ENCODE measurements around the gene WNT3.
"Not testable (repeated sequence)": the region's sequence is repeated elsewhere in the genome, so short reads cannot be mapped to it uniquely, and the experiment has no call there.

Gene WNT3

DNA sequence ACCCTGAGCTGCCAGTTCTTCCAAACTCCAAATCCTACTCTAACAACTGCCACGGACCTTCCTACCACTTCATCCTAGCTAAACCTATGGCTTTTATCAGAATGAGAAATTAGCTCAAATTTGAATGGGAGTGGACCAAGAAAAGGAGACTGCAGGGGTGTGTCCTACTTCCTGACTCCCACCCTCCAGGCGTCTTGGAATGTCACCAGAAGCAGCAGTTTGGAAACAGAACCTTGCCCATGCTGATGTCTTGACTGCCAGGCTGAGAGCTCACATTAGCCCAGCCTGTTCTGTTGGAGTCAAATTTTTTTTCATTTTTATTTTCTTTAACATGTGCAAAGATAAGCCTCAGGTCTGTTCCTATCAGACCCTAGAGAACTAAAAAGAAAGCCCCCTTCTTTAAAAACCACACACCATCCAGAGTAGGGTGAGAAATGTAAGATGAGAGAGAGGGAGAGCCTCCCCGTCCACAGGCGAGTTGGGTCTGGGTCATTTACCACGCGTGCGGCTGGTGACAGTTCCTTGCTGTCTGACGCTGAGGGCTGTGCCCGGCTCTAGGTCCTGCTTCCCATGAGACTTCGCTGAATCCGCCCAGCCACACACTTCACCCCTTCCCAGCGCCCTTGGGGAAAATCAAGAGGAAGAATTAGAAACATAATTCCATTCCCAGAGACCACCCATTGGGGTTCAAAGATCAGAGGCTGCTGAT is 54.3 kb downstream of the WNT3 start:
- DNase-seq = no peak

DNA sequence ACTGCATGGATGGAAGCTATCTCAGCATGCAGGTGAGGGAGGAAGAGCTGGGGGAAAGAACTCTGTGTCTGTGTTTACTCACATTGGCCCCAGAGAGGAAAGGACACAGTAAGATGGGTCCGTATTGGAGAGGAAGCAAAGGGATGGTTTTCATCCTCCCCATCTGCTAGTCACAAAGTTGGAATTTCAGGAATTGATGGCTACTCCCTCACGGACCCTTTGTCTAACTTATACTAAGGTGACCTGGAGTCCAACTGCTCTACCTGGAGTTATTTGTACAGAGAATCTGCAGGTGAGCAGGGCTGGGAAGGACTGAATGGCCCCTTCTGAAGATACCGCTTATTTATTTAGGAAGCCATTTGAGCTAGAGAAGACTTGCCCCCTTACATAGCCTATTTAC is 55.1 kb downstream of the WNT3 start:
- DNase-seq = no peak

DNA sequence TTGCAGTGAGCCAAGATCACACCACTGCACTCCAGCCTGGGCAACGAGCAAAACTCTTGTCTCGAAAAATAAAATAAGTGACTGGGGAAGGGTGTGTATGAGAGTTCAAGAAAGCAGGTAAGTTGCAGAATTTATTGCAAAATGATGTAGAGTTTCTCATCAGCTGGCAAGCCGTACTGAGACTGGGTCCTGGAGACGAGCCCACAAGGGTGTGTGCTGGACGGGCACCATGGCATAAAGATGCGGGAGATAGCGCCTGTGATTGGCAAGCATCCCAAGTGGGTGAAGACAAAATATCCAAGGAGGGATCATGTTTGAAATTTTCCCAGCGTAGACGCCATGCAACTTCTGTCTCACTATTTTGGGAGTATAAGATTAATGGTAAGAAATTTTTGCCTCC is 59.4 kb downstream of the WNT3 start:
- no peak for DNase-seq

DNA sequence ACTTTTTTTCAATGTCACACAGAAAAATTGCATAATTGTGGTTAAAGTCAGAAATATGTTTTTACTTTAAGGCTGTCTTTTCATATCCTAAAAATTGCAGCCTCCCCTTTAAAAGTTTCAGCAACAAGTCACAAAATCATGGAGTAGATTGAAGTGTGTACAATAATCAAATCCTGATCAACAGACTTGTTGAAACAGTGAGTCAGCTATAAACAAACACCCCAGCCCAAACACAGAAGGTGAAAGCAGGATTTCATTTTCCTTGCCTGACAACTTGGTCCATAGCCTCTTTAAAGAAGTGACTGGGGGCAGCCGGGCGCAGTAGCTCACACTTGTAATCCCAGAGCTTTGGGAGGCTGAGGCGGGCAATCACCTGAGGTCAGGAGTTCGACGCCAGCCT is 59.9 kb downstream of the WNT3 start:
- no peak for DNase-seq

DNA sequence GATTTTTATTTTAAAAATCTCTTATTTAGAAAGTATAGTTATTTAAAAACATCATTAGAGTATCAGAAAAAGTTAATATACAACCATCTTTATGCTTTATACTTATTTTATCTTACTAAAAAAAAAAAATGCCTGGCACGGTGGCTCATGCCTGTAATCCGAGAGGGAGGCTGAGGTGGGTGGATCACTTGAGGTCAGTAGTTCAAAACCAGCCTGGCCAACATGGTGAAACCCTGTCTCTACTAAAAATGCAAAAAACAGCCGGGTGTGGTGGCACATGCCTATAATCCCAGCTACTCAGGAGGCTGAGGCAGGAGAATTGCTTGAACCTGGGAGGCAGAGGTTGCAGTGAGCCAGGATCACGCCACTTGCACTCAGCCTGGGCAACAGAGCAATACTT is 60.9 kb downstream of the WNT3 start:
- DNase-seq = not testable (repeated sequence)

DNA sequence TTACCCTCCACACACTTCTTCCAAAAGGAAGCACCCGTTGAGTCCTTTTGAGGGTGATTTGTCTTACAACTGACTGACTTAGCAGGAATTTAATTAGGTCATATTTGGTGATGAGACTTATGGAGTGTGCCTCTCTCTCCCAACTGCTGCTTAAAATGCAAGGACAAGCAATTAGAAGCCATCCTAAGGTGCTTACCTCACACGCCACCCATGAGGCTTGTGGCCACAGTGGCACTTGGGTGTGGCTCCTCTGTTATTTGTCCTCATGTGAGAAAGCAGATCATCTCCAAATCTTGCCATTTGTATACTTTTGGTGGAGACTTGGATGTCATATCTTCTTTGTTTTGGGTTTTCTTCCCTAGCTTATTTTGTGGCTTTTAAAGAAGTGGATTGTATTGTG is 61.6 kb downstream of the WNT3 start:
- no peak for DNase-seq

DNA sequence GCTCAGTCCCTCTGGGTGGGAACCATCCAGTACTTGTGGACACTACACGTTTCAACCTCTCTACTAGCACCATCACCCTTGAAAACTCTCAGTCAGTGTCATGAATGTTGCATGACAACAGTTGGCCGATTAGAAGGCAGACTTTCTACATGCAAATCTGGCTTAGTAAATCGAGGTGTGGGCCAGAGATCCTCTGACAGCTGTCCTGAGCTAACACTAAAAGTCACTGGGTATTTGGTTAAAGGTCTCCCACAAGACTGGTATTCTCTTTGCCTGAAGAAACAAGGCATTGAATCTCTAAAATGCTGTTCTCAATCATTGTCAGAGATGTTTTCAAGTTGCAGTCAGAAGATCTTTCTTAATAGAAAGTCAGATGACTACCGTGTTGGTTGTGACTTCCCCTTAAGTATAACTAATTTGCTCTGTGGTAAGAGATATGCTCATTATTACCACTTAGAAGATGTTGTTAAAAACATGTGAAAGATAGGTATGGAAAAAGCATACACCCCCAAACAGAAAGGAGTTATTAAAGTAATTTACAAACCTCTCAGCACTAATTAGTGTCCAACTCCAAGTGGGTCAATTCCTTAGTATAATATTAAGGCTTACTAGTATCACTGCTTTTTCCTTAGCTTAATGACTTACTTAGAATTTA is 62.3 kb downstream of the WNT3 start:
- peak; percentile 59 for DNase-seq

DNA sequence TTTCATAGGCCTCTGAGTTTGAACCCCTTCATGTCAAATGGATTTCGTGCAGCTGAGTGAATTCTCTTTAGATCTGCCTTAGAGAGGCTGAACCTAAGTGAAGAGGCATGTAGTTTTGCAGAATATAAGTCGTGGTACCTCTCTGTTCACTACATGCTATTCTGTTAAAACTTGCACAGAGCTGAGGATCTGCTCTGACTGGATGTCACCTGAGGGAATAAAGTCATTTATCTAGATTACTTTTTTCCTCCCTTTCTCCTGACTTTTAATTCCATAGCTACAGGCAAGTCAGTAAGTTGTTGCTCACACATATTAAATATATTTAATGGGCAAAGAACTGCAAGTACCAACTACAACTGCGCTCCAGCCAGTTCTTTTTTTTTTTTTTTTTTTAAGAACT is 64.7 kb downstream of the WNT3 start:
- no peak for DNase-seq

GRCh38 chr17:46751425-46751824 is 67.1 kb downstream of the WNT3 start:
- DNase-seq = no peak

- no peak for DNase-seq
These were observed 73.1 kb downstream of the WNT3 start for GRCh38 chr17:46745376-46745775.

DNA sequence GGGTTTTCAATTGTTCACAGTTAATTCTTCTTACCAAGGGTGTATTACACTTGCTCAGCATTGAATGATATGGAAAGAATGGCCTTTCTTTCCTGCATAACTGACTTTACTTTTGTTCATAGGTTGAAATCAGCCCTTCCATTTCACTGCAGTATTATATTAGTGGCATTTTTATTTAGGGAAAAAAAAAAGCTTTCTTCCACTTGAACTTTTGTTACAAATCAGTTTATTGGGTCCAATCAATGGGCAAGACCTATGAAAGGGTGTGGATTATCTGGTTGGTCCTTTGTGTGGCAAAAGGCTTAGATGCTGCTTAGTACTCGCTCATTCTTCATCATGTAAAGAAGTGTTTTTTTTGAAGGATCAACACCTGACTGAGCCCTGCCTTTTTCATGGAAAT is 74.1 kb downstream of the WNT3 start:
- DNase-seq = no peak

GRCh38 chr17:46742565-46743270 is 75.8 kb downstream of the WNT3 start:
- DNase-seq = no peak

DNA sequence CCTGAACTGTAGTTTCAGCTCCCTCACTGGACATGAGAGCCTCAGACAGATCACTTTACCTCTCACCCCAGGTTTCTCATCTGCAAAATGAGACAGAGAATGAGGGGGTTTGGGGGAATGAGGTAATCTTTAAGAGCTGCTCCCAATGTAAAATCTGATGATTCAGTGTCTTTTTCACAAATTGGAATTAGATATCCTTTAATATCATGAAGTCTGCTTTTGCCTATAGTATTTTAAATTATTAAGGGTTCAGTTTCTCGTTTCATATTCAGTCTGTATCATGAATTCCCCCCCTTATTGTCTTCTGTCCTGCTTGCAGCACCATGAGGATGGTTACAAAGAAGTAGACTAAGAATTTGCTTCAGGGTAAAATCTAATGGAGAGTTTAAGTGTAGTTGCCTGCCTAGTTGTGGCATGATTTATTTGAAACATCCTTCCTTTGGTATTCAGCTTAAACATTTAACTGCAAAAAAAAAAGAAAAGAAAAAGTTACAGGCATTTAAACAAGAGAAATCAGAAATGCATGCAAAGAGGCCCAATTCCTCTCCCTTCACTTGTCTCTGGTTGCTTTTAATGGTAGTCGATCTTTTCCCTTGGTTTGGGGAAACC is 77.3 kb downstream of the WNT3 start:
- DNase-seq = no peak

GRCh38 chr17:46739982-46740381 is 78.5 kb downstream of the WNT3 start:
- DNase-seq = no peak

DNA sequence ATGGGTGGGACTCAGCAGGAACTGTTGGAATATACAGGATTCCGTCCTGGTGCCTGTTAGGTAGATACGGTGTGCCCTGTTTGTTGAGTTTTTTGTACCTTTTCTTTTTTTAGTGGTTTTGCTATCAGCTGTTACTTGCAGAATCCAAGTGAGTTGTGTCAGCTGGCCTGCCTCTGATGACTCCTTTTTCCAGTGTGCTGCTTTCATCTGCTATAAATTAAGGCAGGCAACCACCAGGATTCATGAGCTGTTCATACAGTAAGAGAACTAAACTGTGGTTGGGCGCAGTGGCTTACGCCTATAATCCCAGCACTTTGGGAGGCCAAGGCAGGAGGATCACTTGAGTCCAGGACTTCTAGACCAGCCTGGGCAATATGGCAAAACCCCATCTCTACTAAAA is 79.9 kb downstream of the WNT3 start:
- no peak for DNase-seq

GRCh38 chr17:46737326-46737725 is 81.2 kb downstream of the WNT3 start:
- no peak for DNase-seq

- no peak for DNase-seq
These were observed 82.4 kb downstream of the WNT3 start for GRCh38 chr17:46736100-46736499.

DNA sequence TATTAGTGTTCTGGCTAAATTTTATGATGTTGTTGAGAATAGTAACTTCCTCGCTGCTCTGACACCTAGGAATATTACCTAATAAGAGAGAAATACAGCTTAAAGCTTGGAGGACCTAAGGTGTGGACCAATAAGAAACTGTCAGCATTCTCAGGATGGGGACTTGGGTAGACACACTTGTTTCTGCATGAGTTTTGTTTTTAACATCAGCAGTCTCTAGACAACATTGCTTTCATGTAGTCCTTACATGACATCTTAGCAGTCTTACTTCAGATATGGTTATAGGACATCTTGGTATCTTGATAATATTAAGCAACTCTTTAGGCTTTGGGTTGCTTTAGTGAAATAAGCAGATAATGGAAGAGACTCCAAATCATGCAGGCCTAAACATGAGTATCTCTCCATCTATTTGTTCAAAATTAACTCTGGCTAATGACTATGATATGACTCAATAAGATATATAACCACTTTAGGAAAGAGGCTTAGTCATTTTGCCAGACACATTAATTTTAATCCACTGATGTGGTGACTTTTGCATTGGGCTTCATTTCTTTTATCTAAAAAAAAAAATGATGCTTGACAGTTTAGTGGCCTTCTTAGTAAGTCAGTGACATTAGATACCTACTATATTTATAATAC is 84.5 kb downstream of the WNT3 start:
- DNase-seq = no peak

DNA sequence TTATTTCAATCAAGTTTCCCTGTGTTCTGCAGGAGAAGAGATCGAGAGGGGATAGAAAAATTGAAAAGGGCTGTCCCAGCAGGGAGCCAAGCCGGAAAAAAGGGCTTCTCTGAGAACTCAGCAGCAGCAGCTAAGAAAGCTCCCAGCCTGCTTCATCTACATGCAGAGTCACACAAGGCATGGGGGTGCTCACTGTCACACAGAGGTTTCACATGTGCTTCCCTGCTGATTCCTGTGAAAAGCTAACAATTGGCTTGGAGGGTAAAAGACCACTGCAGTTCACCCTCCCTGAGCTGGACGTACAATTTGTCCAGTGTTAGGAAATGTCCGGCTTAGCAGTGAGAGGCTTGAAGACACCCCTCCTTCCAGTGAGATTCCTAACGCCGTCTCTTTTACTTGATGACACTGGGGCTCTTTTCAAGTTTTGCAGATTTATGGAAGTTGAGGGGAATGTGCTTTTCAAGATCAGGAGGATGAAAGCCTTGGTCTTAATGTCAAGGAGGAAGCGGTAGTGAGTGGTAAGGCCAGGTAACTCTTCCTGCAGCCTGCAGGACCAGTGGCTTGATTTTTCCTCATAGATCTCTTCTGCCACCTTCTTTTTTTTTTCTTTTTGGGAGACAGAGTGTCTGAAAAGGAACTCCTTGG is 85.6 kb downstream of the WNT3 start:
- DNase-seq = no peak

DNA sequence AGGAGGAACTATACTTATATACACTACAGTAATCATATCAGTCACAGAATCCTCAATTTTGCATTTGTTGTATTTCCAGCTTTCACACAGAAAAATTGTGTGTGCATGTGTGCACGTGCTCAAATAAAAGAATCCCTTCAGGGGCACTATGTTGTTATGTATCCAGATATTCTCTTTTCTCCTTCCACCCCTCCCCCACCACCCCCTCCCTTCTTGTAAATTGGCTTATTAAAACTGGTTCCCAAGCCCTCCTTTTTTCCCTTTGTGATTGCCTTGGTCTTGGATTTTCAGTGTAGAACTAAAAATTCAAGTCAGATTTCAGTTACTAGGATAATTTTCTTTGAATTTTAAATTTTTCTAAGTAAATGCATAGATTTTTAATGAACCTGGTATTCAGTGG is 86.3 kb downstream of the WNT3 start:
- no peak for DNase-seq

DNA sequence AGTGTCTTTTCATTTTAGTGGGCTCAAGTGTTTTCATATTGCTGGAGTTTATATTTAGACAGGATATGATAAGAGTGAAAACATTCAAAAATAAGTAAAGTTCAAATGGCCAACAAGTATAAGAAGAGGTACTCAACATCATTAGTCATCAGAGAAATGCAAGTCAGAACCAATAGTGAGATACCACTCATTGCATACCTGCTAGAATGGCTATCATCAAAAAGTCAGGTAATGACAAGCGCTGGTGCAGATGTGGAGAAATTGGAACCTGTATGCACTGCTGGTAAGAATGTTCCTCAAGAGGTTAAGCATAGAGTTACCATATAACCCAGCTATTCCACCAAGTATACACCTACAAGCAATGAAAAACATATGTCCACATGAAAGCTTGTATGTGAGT is 87.8 kb downstream of the WNT3 start:
- no peak for DNase-seq

DNA sequence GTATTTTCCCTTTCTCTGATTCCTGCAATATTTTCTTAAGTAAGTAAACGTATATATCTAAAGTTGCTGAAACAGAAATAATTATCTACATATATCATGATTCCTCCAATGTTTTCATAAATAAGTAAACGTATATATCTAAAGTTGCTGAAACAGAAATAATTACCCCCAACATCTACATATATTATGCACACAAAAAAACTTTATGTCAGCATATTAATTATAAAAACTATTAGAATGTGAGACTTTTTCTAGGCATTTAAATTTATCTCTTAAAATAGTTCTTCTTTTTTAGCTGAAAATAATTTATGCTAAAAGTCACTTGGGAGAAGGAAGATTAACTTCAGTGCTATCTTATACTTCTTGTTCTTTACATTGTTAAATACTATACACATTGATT is 88.5 kb downstream of the WNT3 start:
- no peak for DNase-seq
